ENCODE results near the gene CHRNE.

The CHRNE gene

GRCh38 chr17:4897785-4898184 lies 5.1 kb downstream of the CHRNE start:
- TF ChIP-seq CTCF (IDR thresholded peaks at IDR 0.05; ENCODE audit: control extremely low read depth, extremely low read depth, low read depth, missing control alignments), result no peak
- POLR2A ChIA-PET, result interaction anchor here (0.7 kb wide), 1 partner anchor 42 kb away, joined by 3 read pairs; the partner anchor contains the start of gene SLC25A11
- CTCF ChIA-PET, result interaction anchor here (0.8 to 3.2 kb wide), 3 partner anchors 9 to 11 kb away, joined by 4 to 22 read pairs (median 12); no protein-coding TSS in a partner anchor

GRCh38 chr17:4897198-4897687 lies 5.7 kb downstream of the CHRNE start:
- ChIA-PET POLR2A (interaction anchor here (0.7 kb wide), 1 partner anchor 42 kb away, joined by 3 read pairs; the partner anchor contains the start of gene SLC25A11), CTCF (interaction anchor here (0.8 to 1.7 kb wide), 4 partner anchors 8 to 187 kb away, joined by 4 to 5 read pairs (median 4); partner anchors contain the start of gene ARRB2)
- DNase-seq (ENCODE audit: extremely low spot score), result no peak
- TF ChIP-seq CTCF (IDR thresholded peaks at IDR 0.05; ENCODE audit: control extremely low read depth, extremely low read depth, low read depth, missing control alignments), result no peak

More at GRCh38 chr17:4897785-4898184, 5.1 kb downstream of the CHRNE start:
- DNase-seq (ENCODE audit: extremely low spot score), result no peak

- ChIA-PET POLR2A (no interaction called here), CTCF (interaction anchor here (0.8 to 1.7 kb wide), 4 partner anchors 8 to 187 kb away, joined by 4 to 5 read pairs (median 4); partner anchors contain the start of gene ARRB2)
- DNase-seq (ENCODE audit: extremely low spot score), result no peak
- no peak for TF ChIP-seq CTCF (IDR thresholded peaks at IDR 0.05; ENCODE audit: control extremely low read depth, extremely low read depth, low read depth, missing control alignments)
These were observed 6.3 kb downstream of the CHRNE start for GRCh38 chr17:4896332-4897197.

GRCh38 chr17:4895657-4896331 lies 7.1 kb downstream of the CHRNE start:
- CTCF ChIA-PET, result interaction anchor here (1.3 to 1.7 kb wide), 2 partner anchors 13 to 106 kb away, joined by 4 to 5 read pairs; no protein-coding TSS in a partner anchor

GRCh38 chr17:4895121-4895520 lies 7.8 kb downstream of the CHRNE start:
- no peak for DNase-seq (ENCODE audit: extremely low spot score)
- POLR2A ChIA-PET, result no interaction called here
- CTCF ChIA-PET, result interaction anchor here (1.0 kb wide), 1 partner anchor 329 kb away, joined by 3 read pairs; no protein-coding TSS in a partner anchor
- TF ChIP-seq CTCF (IDR thresholded peaks at IDR 0.05; ENCODE audit: control extremely low read depth, extremely low read depth, low read depth, missing control alignments), result no peak

More at GRCh38 chr17:4895657-4896331, 7.1 kb downstream of the CHRNE start:
- no peak for DNase-seq (ENCODE audit: extremely low spot score)
- TF ChIP-seq CTCF (IDR thresholded peaks at IDR 0.05; ENCODE audit: control extremely low read depth, extremely low read depth, low read depth, missing control alignments), result no peak
- POLR2A ChIA-PET, result no interaction called here
